HG03095 (cell line): ENCODE results near the gene RNF121.

Source experiments
- ATAC-seq: cut with Tn5 transposase; IDR thresholded peaks from one replicate; pipeline ENCODE4 v1.9.1; 2021; ENCODE audit warnings: moderate library complexity; ENCODE audit not compliant: unreplicated experiment

RNF121 gene

GRCh38 chr11:72030472-72031045 is 101.7 kb downstream of the RNF121 start:
- no peak for ATAC-seq

- ATAC-seq: no peak
These were observed 107.8 kb downstream of the RNF121 start for GRCh38 chr11:72036687-72037086.

- ATAC-seq: no peak
These were observed 108.9 kb downstream of the RNF121 start for GRCh38 chr11:72037554-72038311.

- no peak for ATAC-seq
These were observed 109.6 kb downstream of the RNF121 start for GRCh38 chr11:72038491-72038890.

DNA sequence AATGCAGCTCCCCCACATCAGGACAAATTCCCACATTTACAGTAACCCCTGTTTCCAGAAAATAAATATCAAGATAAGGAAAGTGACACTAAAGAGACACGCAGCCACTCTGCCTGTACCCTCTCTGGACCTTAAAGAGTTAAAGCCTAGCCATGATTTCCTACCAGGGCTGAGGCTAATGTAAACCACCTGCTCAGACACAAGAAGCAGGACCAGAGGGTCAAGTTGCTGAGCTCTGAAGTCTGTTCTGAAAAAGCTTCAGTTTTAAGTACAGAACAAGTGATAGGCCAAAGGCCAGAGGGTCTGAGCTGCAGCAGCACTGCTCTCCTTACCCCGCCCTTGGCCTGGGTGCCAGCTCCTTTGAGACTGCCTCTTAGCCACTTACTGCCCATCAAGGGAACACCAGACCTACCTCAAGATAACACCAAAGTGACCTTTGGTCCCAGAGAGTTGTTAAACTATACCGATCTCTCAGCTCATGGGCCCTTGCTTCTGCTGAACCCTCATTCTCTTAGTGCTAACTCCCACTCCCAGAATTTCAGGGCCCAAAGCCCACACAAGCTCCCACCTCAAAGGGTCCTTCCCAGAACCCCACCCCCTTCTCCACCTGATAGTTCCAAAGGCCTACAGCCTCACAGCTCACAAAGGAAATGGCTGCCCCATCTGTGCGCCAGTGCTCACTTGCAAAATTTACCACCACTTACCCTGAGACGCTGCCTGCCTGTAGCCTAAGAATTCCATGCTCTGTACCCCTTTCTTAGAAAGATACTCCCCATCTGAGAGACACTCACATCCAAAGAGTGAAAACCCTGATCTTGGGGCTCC is 110.4 kb downstream of the RNF121 start:
- no peak for ATAC-seq

- ATAC-seq: no peak
These were observed 111.1 kb downstream of the RNF121 start for GRCh38 chr11:72039856-72040401.

DNA sequence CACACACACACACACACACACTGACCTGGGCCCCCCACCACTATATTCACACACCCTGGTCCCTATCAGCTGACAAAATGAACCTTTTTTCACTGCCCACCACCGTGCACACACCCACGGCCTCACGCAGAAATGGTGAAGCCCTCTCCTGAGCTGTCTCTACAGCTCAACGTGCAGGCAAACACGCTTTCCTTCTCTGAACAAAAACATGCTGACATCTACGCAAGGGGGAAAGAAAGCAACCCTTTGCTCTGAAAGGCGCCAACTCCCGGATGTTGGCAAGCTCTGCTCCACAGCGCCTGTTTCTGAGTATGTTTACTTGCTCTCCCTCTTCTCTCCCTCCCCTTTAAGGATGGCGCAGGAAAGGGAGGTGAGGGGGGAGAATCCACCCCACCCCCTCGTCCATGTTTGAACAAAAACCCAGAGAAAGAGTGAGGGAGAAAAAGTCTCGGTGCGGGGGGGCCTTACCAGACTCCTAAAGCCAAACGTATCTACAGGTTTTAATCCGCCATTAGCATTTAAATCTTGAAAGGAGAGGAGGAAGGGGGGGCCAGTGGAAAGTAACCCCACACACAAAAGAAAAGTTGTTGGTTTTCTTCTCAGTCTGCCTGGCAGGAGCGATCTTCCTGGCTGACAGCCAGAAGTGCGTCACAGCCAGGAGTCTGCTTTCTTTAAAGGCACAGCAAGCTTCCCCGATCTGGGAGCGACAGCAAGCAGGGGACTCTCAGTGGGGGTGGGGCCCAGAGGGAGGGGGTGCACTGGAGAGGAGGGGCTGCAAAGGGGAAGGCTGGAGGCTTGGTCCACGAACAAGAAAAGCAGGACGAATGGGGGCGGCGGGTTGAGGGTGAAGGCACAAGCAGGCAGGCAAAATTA is 111.9 kb downstream of the RNF121 start:
- ATAC-seq: no peak

- ATAC-seq: no peak
These were observed 112.7 kb downstream of the RNF121 start for GRCh38 chr11:72041364-72042063.

- no peak for ATAC-seq
These were observed 113.4 kb downstream of the RNF121 start for GRCh38 chr11:72042064-72042745.

DNA sequence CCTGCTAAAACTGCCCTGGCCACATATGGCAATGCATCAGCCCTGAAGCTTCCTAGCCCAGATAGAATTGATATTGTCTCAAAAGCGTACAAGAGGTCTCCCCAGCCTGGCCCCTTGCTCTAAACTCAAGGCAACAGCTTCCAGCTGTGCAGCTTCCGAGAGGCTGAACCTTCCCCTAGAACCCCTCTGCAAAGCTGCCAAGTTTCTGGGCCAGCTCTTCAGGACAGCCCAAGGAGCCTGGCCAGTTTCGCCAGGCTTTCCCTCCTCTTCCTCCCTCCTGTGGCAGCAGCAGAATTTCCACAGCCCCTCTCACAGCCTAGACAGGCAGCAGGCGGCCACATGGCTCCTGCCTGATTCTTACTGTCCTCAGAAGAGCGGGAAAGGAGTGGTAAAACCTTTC is 117.0 kb downstream of the RNF121 start:
- ATAC-seq: no peak
